Memory B cell (primary cell): ENCODE measurements around the gene ANHX.
"Not testable (repeated sequence)": the region's sequence is repeated elsewhere in the genome, so short reads cannot be mapped to it uniquely, and the experiment has no call there.

Experiments used
- ATAC-seq: fragments of 150-1000 bp; cut with Tn5 transposase; 2 replicates; pipeline ENCODE4 v1.10.0; 2021; ENCODE audit warnings: low read depth, mild to moderate bottlenecking, moderate library complexity
- DNase-seq, 2 donors: peaks; one replicate each; pipeline ENCODE4 v3.0.0; 2022; ENCODE audit warnings: low spot score in 2 of 2
- H3K27ac Mint-ChIP-seq: one replicate; pipeline ENCODE4 v1.8.0; 2022; ENCODE audit warnings: mild to moderate bottlenecking, moderate library complexity, mixed read lengths
- H3K27me3 Mint-ChIP-seq: one replicate; pipeline ENCODE4 v1.8.0; 2022; ENCODE audit warnings: mixed read lengths
- H3K36me3 Mint-ChIP-seq: one replicate; pipeline ENCODE4 v1.8.0; 2022; ENCODE audit warnings: mild to moderate bottlenecking, mixed read lengths
- H3K4me1 Mint-ChIP-seq: one replicate; pipeline ENCODE4 v1.8.0; 2022; ENCODE audit warnings: mixed read lengths
- H3K4me3 Mint-ChIP-seq: one replicate; pipeline ENCODE4 v1.8.0; 2022; ENCODE audit warnings: mild to moderate bottlenecking, moderate library complexity, mixed read lengths
- H3K9me3 Mint-ChIP-seq: one replicate; pipeline ENCODE4 v1.8.0; 2022; ENCODE audit warnings: mixed read lengths

Gene ANHX

GRCh38 chr12:133235401-133236112, at the start of gene ANHX:
TSS of gene ANHX (minus strand) at chr12:133235877. CDS start at chr12:133234356, 1,521 bp downstream.
- Mint-ChIP-seq H3K27me3 (no peaks in the 10 kb centered on the region), H3K27ac (no peak within 1 kb of the TSS), H3K4me1 (no peaks in the 10 kb centered on the region), H3K9me3 (peaks cover 6% of the 10 kb centered on the region), H3K4me3 (no peak within 1 kb of the TSS), H3K36me3 (no peaks in the 10 kb centered on the region)
- DNase-seq (no peak), ATAC-seq (no peak)

- H3K4me3 Mint-ChIP-seq, ATAC-seq, H3K4me1 Mint-ChIP-seq, H3K27me3 Mint-ChIP-seq, H3K27ac Mint-ChIP-seq, H3K36me3 Mint-ChIP-seq, H3K9me3 Mint-ChIP-seq, DNase-seq: not testable (repeated sequence)
These were observed 29.0 kb upstream of the ANHX start for GRCh38 chr12:133264668-133265067.

DNA sequence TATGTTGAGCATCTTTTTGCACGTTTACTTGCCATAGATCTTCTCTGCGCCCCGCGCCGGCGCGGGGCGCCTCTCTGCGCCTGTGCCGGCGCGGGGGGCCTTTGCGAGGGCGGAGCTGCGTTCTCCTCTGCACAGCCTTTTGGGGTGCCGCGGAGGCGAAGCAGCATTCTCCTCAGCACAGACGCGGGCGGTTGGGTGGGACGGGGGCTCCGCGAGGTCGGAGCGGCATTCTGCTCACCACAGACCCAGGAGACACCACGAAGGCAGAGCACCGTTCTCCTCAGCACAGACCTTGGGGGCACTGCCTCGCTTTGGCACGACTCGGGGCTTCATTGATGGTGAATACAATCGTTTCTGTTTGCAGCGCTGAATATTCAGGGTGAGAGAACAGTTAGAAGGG, 28.5 kb upstream of the ANHX start:
- H3K36me3 Mint-ChIP-seq: no peaks in the 10 kb centered on the region
- H3K27ac Mint-ChIP-seq: no peak overlapping the region
- H3K4me1 Mint-ChIP-seq: no peaks in the 10 kb centered on the region
- H3K4me3 Mint-ChIP-seq: no peak overlapping the region
- peaks cover 2% of the 10 kb centered on the region for H3K9me3 Mint-ChIP-seq
- DNase-seq: no peak
- no peak for ATAC-seq
- no peaks in the 10 kb centered on the region for H3K27me3 Mint-ChIP-seq

- ATAC-seq: no peak
- no peak overlapping the region for H3K4me3 Mint-ChIP-seq
- H3K36me3 Mint-ChIP-seq: no peaks in the 10 kb centered on the region
- no peaks in the 10 kb centered on the region for H3K27me3 Mint-ChIP-seq
- no peak for DNase-seq
- H3K27ac Mint-ChIP-seq: no peak overlapping the region
- H3K9me3 Mint-ChIP-seq: peaks cover 13% of the 10 kb centered on the region
- H3K4me1 Mint-ChIP-seq: peaks cover 3% of the 10 kb centered on the region
These were observed 20.6 kb upstream of the ANHX start for GRCh38 chr12:133256321-133256720.

DNA sequence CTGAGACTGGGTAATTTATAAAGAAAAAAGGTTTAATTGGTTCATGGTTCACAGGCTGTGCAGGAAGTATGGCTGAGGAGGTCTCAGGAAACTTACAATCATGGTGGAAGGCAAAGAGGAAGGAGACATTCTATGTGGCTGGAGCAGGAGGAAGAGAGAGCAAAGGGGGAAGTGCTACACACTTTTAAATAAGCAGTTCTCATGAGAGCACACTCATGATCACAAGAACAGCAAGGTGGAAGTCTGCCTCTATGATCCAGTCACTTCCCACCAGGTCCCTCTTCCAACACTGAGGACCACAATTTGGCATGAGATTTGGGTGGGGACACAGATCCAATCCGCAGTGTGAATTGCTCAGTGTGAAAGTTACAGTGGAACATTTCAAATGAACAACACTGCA, 20.2 kb upstream of the ANHX start:
- not testable (repeated sequence) for H3K27ac Mint-ChIP-seq, H3K4me3 Mint-ChIP-seq

GRCh38 chr12:133251732-133252131, 16.1 kb upstream of the ANHX start:
- Mint-ChIP-seq H3K4me1 (peaks cover 3% of the 10 kb centered on the region), H3K4me3 (no peak overlapping the region)

More for the DNA sequence above, 20.2 kb upstream of the ANHX start:
- H3K9me3 Mint-ChIP-seq: peaks cover 13% of the 10 kb centered on the region
- not testable (repeated sequence) for H3K4me1 Mint-ChIP-seq, H3K36me3 Mint-ChIP-seq, DNase-seq, H3K27me3 Mint-ChIP-seq, ATAC-seq

GRCh38 chr12:133236556-133236955, 879 bp upstream of the ANHX start:
- H3K27ac Mint-ChIP-seq: no peak overlapping the region
- no peaks in the 10 kb centered on the region for H3K36me3 Mint-ChIP-seq
- peaks cover 7% of the 10 kb centered on the region for H3K27me3 Mint-ChIP-seq
- no peak overlapping the region for H3K4me3 Mint-ChIP-seq
- no peak for DNase-seq
- ATAC-seq: no peak
- no peaks in the 10 kb centered on the region for H3K4me1 Mint-ChIP-seq
- H3K9me3 Mint-ChIP-seq: peaks cover 11% of the 10 kb centered on the region

More at GRCh38 chr12:133251732-133252131, 16.1 kb upstream of the ANHX start:
- ATAC-seq: no peak
- Mint-ChIP-seq H3K27ac (no peak overlapping the region), H3K36me3 (no peaks in the 10 kb centered on the region), H3K9me3 (peaks cover 14% of the 10 kb centered on the region), H3K27me3 (no peaks in the 10 kb centered on the region)
- DNase-seq: no peak

DNA sequence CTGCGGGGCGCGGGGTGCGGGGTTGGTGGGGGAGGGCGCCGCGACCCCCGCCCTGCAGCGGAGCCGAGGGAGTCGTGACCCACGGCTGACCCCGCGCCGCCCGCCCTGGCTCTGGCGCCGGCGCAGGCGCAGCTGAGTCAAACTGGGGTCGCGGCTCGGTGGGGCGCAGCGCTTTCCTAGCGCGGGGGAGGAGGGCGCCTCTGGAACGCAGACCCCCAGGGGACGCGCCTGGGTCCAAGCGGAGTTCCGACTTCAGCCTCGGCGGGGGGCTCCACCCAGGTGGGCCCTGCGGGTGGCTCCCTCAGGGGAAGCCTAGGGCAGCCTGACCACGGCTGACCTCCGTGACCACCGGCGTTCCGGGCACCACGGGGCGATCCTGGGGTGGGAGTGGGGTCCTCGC, 467 bp upstream of the ANHX start:
- Mint-ChIP-seq H3K4me3 (no peak overlapping the region), H3K4me1 (no peaks in the 10 kb centered on the region), H3K36me3 (no peaks in the 10 kb centered on the region), H3K27me3 (peaks cover 3% of the 10 kb centered on the region), H3K9me3 (peaks cover 8% of the 10 kb centered on the region), H3K27ac (no peak overlapping the region)
- no peak for ATAC-seq
- no peak for DNase-seq

GRCh38 chr12:133234971-133235370, 706 bp downstream of the ANHX start:
- Mint-ChIP-seq H3K27ac (no peak overlapping the region), H3K4me3 (no peak overlapping the region), H3K27me3 (no peaks in the 10 kb centered on the region), H3K9me3 (peaks cover 6% of the 10 kb centered on the region), H3K36me3 (no peaks in the 10 kb centered on the region), H3K4me1 (no peaks in the 10 kb centered on the region)
- no peak for ATAC-seq
- no peak for DNase-seq

- Mint-ChIP-seq H3K27ac (no peak overlapping the region), H3K4me3 (no peak overlapping the region), H3K9me3 (no peaks in the 10 kb centered on the region), H3K4me1 (no peaks in the 10 kb centered on the region), H3K27me3 (no peaks in the 10 kb centered on the region), H3K36me3 (no peaks in the 10 kb centered on the region)
- no peak for DNase-seq
- no peak for ATAC-seq
These were observed 1.6 kb downstream of the ANHX start for GRCh38 chr12:133233993-133234564.

DNA sequence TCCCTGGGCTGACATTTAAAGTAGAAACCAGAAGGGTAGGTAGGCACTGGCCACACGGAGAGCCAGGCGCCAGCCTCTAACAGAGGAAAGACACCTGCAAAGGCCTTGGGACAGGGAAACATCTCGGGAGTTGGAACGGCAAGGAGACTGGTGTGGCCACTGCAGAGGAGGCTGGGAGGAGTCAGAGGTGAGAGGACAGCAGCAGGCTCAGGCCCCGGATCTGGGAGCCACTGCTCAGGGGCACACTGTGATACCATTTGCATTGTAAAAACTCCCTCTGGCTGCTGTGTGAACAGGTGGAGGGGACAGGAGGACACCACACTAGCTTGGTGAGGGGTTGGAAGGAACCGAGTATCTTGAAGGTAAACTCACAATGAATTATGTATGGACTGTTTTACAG, 2.7 kb downstream of the ANHX start:
- Mint-ChIP-seq H3K9me3 (peaks cover 4% of the 10 kb centered on the region), H3K27me3 (no peaks in the 10 kb centered on the region), H3K36me3 (no peaks in the 10 kb centered on the region), H3K27ac (no peak overlapping the region), H3K4me3 (no peak overlapping the region), H3K4me1 (no peaks in the 10 kb centered on the region)
- ATAC-seq (no peak), DNase-seq (no peak)

DNA sequence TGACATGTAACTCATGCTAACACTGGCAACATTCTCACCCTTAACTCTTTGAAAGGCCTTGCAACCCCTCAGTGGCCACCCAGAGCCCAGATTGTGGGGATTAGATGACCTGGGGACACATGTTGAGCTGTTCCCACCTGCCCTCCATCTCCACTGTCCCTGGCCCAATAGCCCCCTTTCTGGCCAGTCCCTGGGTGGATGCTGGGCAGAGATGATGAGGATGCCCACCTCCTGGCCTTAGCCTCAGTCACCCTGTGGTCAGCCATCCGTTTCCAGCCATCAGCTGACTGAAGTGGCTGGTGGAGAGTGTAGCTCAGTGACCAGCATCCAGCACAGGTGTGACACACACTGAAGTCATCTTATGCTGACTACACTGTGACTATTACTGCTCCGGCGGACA, 4.7 kb downstream of the ANHX start:
- Mint-ChIP-seq H3K4me3 (no peak overlapping the region), H3K9me3 (peaks cover 4% of the 10 kb centered on the region), H3K27me3 (no peaks in the 10 kb centered on the region), H3K4me1 (no peaks in the 10 kb centered on the region), H3K27ac (no peak overlapping the region), H3K36me3 (no peaks in the 10 kb centered on the region)
- ATAC-seq (no peak), DNase-seq (no peak)

GRCh38 chr12:133227281-133227852, 8.3 kb downstream of the ANHX start:
- H3K9me3 Mint-ChIP-seq: peaks cover 7% of the 10 kb centered on the region
- H3K27ac Mint-ChIP-seq: no peak overlapping the region
- no peaks in the 10 kb centered on the region for H3K27me3 Mint-ChIP-seq
- no peaks in the 10 kb centered on the region for H3K36me3 Mint-ChIP-seq
- no peak for DNase-seq
- no peak overlapping the region for H3K4me3 Mint-ChIP-seq
- no peaks in the 10 kb centered on the region for H3K4me1 Mint-ChIP-seq
- ATAC-seq: no peak

DNA sequence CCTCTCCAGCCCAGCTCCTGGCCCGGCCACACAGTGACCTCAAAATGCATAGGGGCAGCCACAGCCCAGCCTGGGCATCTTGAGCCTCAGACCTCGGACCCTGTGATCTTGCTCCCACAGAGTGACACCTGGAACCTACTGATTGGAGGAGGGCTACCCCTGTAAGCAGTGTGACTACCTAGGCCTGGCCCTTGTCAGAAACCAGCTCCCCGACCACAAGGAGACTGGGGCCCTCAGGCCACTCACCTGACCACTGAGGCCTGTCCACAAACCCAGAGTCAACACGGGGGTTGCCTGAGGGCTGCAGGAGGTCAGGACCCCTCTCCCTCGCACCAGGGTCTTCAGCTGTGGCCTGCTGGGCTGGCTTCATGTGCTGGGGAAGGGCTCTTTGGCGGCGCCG, 9.0 kb downstream of the ANHX start:
- Mint-ChIP-seq H3K27ac (no peak overlapping the region), H3K9me3 (peaks cover 7% of the 10 kb centered on the region), H3K4me3 (no peak overlapping the region), H3K27me3 (no peaks in the 10 kb centered on the region), H3K4me1 (no peaks in the 10 kb centered on the region), H3K36me3 (no peaks in the 10 kb centered on the region)
- DNase-seq (no peak), ATAC-seq (no peak)

GRCh38 chr12:133225527-133225926, 10.2 kb downstream of the ANHX start:
- H3K27ac Mint-ChIP-seq: no peak overlapping the region
- DNase-seq (no peak), ATAC-seq (no peak)
- H3K9me3 Mint-ChIP-seq: peaks cover 7% of the 10 kb centered on the region
- H3K4me1 Mint-ChIP-seq: no peaks in the 10 kb centered on the region
- H3K27me3 Mint-ChIP-seq: no peaks in the 10 kb centered on the region
- H3K4me3 Mint-ChIP-seq: no peak overlapping the region
- no peaks in the 10 kb centered on the region for H3K36me3 Mint-ChIP-seq
